NCI-H2081 (cell line): ENCODE results near the gene ANKRD30B.
"Not testable (repeated sequence)": the region's sequence is repeated elsewhere in the genome, so short reads cannot be mapped to it uniquely, and the experiment has no call there.

Experiments used
- DNase-seq, 2 experiments: peaks; one replicate each; lab custom pipeline; 2025; lab: John Stamatoyannopoulos, UW

The ANKRD30B gene, protein sequence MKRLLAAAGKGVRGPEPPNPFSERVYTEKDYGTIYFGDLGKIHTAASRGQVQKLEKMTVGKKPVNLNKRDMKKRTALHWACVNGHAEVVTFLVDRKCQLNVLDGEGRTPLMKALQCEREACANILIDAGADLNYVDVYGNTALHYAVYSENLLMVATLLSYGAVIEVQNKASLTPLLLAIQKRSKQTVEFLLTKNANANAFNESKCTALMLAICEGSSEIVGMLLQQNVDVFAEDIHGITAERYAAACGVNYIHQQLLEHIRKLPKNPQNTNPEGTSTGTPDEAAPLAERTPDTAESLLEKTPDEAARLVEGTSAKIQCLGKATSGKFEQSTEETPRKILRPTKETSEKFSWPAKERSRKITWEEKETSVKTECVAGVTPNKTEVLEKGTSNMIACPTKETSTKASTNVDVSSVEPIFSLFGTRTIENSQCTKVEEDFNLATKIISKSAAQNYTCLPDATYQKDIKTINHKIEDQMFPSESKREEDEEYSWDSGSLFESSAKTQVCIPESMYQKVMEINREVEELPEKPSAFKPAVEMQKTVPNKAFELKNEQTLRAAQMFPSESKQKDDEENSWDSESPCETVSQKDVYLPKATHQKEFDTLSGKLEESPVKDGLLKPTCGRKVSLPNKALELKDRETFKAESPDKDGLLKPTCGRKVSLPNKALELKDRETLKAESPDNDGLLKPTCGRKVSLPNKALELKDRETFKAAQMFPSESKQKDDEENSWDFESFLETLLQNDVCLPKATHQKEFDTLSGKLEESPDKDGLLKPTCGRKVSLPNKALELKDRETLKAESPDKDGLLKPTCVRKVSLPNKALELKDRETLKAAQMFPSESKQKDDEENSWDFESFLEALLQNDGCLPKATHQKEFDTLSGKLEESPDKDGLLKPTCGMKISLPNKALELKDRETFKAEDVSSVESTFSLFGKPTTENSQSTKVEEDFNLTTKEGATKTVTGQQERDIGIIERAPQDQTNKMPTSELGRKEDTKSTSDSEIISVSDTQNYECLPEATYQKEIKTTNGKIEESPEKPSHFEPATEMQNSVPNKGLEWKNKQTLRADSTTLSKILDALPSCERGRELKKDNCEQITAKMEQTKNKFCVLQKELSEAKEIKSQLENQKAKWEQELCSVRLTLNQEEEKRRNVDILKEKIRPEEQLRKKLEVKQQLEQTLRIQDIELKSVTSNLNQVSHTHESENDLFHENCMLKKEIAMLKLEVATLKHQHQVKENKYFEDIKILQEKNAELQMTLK (N-terminal part only)

DNA sequence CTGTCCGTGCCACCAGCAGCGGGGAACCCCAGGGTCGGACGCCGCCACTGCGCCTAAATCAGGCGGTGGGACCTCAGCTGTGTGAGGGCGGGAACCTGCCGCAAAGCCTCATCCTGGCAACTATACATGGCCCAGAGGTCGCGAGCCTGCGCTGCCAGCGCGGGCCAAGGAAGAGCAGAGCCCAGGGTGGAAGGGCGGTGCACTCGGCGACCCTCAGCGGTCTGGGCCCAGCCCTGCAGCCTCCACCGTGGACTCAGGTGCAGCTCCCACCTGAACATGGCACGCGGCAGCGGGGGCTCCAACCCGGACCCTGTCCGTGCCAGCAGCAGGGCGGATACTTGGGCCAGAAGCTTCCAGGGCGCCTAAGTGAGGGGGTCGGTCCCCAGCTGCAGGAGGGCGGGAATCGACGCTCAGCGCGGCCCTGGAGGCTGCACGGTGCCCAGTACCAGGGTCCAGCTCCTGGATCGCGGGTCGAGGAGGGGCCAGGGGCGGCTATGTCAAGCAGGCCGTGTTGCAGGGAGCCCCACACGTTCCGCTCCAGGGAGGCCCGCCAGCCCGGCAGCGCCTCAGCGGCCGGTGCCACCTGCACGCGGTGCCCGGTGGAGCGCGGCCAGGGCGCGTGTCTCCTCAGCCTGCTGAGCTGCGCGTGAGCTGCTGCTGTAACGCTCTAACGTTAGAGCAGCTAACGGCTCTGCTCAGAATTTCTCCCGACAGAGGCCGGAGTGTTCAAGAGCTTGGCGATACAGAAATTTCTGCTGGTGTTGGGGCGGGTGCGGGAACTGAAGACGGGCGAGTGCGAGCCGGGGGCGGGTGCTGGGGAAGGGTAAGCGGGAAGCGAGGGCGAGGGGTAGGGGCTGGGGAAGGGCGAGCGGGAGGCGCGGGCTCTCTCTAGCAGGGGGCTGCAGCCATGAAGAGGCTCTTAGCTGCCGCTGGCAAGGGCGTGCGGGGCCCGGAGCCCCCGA, at the start of gene ANKRD30B:
Gene ANKRD30B, plus strand, starts transcription at position 660 of the 962 bp plus-strand sequence. Its CDS starts 248 bp downstream, at position 908.
- DNase-seq = no peak

DNA sequence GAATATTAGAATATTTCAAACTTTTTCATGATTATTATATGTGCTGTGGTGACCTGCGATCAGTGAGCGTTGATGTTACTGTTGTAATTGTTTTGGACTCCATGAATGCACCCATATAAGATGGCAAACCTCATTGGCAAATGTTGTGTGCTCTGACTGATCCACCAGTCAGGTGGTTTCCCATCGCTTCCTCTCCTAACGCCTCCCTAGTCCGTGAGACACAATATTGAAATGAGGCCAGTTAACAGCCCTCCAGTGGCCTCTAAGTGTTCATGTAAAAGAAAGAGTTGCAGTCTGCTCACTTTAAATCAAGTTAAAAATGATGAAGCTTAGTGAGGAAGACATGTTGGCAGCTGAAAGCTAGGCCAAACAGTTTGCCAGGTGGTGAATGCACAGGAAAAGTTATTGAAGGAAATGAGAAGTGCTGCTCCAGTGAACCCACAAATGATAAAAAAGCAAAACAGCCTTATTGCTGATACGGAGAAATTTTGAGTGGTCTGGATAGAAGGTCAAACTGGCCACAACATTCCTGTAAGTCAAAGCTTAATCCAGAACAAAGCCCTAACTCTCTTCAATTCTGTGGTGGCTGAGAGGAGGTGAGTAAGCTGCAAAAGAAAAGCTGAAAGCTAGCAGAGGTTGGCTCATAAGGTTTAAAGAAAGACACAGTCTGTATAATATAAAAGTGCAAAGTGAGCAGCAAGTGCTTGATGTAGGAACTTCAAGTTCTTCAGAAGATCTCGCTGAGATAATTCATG, 46.5 kb upstream of the ANKRD30B start:
- DNase-seq = not testable (repeated sequence)

DNA sequence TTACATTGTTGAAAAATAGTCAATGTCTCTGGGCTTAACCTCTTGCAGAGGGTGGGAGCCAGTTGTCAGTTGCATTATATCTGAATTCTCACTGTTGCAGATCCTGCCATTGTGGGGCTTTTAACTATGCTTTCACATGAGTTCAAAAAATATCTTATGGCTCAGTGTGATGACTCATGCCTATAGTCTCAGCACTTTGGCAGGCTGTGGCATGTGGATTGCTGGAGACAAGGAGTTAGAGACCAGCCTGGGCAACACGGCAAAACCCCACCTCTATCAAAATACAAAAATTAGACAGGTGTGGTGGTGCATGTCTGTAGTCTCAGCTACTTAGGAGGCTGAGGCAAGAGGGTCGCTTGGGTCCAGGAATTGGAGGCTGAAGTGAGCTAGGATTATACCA, 38.2 kb upstream of the ANKRD30B start:
- not testable (repeated sequence) for DNase-seq

DNA sequence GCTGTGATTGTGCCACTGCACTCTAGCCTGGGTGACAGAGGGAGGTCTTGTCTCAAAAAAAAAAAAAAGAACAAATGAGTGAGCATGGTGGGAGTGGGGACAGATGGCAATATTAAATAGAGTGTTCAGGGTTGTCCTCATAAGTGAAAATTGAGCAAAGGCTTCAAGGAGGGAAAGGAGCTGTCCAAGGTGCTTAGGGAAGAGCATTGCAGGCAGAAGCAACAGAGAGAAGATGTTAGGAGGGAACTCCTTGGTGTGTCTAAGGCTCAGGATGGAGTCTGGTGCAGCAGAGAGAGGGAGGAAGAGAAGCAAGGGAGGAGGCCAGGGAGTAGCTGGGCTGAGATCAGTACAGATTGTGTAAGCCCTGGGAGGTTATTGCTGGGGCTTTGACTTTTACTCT, 26.4 kb upstream of the ANKRD30B start:
- not testable (repeated sequence) for DNase-seq

DNA sequence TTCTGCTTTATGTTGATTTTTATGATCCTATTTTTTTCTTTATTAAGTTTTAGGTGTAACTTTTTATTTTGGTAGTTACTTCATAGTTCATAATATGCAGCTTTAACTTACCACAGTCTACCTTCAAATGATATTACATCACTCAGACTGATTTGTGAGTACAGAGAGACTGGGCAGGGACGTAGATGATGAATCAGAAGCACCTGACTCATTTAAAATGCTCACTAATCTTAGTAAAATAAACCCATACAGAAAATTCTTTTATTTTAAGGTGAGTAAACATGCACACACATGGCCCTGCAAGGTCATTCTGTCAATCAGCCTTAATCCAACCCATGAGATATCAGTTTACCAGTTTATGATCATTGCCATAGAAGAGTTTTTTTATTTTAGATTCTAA, 8.9 kb upstream of the ANKRD30B start:
- DNase-seq = not testable (repeated sequence)

DNA sequence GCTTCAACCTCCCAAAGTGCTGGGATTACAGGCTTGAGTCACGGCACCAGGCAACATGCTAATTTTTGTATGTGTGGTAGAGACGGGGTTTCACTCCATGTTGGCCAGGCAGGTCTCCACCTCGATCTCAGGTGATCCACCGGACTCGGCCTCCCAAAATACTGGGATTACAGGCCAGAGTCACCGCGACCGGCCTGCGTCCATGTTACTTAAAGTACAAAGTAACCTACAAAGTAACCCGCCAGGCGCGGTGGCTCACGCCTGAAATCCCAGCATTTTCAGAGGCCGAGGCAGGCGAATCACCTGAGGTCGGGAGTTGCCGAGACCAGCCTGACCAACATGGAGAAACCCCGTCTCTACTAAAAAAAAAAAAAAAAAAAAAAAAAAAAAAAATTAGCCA, 1.1 kb upstream of the ANKRD30B start:
- DNase-seq = no peak

DNA sequence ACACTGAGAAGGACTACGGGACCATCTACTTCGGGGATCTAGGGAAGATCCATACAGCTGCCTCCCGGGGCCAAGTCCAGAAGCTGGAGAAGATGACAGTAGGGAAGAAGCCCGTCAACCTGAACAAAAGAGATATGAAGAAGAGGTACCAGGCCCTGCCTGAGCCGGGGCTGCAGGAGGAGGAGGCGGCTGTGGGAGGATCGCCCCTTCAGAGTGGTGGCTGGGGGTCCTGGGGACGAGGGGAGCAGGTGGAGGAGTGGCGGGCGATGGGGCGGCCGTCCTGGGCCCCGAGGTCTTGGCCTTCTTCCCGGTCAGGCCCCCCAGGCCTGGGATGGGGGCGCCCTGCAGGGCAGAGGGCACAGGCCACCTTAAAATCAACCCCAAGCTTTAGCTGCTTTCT, 524 bp downstream of the ANKRD30B start:
- no peak for DNase-seq

DNA sequence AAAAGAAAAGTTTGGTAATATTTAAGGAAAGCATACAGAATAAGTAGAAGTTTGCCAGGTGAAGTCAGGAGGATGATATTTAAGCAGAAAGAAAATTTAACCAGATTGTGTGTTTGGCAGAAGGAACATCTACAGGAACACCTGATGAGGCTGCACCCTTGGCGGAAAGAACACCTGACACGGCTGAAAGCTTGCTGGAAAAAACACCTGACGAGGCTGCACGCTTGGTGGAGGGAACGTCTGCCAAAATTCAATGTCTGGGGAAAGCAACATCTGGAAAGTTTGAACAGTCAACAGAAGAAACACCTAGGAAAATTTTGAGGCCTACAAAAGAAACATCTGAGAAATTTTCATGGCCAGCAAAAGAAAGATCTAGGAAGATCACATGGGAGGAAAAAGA, 15.6 kb downstream of the ANKRD30B start:
- DNase-seq = not testable (repeated sequence)

DNA sequence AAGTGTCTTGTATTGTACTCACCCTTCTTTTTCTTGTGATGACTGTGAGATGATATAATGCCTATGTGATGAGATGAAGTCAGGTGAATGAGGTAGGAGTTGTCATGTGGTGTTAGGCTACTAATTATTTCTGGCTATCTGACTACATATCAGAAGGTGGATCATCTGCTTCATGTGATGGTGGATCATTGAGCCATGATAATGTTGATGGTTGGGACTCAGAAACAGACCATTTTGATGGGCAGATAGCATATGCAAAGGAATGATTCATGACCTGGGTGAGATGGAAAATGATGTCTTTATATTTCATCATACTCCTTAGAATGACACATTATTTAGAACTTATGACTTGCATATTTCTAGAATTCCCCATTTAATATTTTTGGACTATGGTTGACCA, 19.5 kb downstream of the ANKRD30B start:
- DNase-seq = no peak

DNA sequence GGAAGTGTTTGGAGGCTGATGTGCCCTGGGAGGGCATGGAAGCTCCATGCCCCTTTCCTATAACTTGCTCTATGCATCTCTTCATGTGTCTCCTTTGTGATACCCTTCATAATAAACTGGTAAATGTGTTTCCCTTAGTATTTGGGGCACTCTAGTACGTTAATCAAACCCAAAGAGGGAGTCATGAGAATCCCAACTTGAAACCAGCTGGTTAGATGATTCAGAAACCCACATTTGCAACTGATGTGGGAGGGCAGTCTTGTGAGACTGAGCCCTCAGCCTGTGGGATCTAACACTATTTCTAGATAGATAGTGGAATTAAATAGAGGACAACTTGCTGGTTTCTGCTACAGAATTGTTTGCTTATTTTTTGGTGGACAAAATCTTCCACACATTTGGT, 20.3 kb downstream of the ANKRD30B start:
- no peak for DNase-seq

DNA sequence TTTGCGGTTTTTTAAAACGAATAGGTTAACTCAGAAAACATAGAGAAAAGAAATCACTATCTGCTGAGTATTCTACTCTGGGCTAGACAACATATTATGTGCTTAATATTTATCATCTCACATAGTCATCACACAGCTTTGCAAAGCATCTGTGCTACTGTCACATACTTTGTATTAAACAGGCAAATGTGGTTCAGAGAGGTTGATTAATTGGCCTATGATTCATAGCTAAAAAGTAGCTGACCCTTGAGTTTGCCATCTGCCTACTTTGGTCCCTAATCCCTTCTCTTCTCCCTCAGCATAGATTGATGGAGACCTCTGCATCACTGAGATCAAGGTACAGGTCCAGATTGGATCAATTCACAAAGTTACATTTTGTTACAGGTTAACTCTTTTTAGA, 21.4 kb downstream of the ANKRD30B start:
- no peak for DNase-seq

DNA sequence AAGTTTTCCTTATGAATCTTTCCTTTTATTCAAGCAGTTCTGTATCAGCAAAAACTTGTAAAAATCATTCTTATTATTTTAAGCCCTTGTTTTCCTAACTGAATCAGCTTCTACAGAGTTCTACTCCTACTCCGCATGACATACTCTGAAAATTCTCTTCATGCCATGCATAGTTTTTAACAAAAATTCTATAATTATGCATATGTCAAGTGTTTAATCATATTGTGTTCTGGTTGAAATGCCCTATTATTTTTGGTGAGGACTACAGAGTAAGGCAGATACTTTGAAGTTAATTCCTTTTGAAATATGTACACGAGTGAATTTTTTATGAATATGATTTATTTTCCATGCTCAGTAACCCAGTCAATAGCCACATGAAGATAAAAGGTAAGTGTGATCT, 28.8 kb downstream of the ANKRD30B start:
- DNase-seq = no peak

DNA sequence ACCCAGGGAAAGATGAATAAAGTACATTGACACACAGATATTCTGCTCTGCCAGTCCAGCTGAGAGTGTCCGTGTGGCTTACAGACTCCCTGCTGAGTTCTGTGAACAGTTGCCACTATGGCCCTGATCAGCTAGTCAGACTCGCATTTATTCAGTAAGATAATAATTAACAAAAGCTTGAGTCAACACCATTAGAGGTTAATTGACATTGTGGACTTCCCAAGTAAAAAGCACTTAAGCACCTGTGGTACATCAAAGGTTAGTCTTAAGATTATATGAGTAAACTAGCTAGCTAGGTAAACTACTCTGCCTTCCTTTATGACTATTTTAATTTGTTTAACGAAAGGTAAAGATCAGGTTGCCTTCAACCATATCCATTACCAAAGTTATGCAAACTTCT, 33.7 kb downstream of the ANKRD30B start:
- no peak for DNase-seq

DNA sequence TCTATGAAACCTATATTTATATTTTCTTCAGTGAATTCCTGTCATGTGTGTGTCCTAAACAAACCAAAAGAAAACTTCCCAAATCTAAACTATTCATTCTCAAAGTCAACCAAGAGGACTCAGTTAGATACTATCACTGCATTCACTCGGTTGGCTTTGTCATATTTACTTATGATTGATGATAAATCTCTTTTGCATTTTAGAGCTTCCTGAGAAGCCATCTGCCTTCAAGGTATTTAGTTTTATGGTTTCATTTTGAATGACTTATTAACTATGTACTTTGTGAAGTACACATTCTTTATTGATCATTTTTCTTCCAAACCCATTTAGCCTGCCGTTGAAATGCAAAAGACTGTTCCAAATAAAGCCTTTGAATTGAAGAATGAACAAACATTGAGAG, 36.2 kb downstream of the ANKRD30B start:
- no peak for DNase-seq

DNA sequence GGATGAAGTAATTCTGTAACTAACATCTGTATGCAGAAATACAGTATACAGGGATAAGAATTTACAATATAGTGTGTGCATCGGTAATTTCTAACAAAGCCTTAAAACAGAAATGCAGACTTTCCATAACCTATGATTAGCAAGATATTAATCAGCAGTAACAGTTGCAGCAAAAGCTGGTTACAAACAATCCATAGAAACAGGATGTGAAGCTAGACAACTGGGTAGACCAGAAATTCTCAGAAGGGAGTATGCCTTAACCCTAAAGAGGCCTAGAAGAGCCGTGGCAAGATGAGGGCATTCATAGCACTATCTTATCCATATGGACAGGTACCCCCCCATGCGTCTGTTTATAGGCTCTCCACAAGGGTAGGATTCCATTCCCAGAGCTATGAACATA, 48.9 kb downstream of the ANKRD30B start:
- not testable (repeated sequence) for DNase-seq

DNA sequence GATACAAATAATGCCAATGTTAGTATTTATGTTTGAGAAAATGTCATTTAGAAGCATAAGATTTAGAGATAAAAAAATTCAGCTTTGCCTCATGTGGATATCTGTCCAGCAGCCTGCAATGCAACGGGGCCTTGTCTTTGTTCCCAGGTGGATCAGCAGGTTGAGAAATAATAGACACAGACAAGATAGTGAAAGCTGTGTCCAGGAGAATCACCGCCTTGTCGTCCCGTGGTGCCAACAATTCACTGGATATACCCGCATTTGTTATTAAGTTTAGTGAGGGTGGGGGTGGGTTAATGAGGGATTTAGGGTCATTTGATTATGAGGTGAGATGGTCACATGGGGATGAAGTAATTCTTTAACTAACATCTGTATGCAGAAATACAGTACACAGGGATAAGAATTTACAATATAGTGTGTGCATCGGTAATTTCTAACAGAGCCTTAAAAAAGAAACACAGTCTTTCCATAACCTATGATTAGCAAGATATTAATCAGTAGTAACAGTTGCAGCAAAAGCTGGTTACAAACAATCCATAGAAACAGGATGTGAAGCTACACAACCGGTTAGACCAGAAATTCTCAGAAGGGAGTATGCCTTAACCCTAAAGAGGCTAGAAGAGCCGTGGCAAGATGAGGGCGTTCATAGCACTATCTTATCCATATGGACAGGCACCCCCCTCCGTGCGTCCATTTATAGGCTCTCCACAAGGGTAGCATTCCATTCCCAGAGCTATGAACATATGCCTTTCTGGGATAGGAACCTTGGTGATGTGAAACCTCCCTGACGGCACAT, 50.2 kb downstream of the ANKRD30B start:
- not testable (repeated sequence) for DNase-seq

DNA sequence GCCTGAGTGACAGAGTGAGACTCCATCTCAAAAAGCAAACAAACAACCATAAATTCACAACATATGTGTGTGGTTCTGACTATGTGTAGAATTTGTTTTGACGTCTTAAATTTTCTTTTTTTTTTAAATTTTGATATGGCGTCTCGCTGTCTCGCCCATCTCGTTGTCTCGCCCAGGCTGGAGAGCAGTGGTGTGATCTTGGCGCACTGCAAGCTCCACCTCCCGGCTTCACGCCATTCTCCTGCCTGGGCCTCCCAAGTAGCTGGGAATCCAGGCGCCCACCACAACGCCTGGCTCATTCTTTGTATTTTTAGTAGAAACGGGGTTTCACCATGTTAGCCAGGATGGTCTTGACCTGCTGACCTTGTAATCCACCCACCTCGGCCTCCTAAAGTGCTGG, 63.1 kb downstream of the ANKRD30B start:
- DNase-seq = not testable (repeated sequence)

DNA sequence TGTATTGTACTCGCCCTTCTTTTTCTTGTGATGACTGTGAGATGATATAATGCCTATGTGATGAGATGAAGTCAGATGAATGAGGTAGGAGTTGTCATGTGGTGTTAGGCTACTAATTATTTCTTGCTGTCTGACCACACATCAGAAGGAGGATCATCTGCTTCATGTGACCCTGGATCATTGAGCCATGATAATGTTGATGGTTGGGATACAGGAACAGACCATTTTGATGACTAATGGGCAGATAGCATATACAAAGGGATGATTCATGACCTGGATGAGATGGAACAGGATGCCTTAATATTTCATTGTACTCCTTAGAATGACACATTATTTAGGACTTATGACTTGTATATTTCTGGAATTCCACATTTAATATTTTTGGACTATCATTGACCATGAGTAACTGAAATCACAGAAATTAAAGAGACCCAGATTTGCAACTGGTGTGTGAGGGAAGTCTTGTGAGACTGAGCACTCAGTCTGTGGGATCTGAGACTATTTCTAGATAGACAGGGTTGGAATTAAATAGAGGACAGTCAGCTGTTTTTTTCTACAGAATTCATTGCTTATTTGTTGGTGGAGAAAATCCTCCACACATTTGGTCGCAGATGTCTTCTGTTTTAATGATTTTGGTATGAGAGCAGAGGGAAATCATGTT, 79.1 kb downstream of the ANKRD30B start:
- DNase-seq = not testable (repeated sequence)

DNA sequence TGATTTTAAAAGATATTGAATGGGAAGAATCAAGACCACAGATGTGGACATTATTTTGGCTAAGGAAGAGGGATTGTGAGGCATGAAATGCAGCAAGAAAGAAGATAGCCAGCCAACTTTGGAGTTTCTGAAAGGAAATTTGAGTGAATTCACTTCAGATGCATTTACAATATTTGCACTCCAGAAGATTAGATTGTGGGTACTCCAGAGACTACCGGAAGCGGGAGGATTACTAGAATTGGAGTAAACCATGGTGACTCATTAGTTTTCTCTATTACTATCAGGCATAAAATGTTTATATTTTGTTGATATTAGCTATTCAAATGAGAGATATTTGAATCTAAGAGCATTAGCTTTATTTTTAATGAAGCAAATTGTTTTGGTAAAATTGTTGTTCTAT, 93.6 kb downstream of the ANKRD30B start:
- not testable (repeated sequence) for DNase-seq
